ENCODE results near the gene CPE. TPM values are rescaled to one million over a fixed set of nuclear protein-coding genes. Genes with fewer than 3 reads are reported as not detected.

Gene CPE
- total RNA-seq, 1 experiment from 2014 or later: 53.6 TPM

GRCh38 chr4:165506849-165507248 is 128.0 kb downstream of the CPE start:
- no peak for DNase-seq (ENCODE audit: low read depth)

- DNase-seq (ENCODE audit: low read depth): no peak
Measured at GRCh38 chr4:165507381-165507780, 128.6 kb downstream of the CPE start.

- no peak for DNase-seq (ENCODE audit: low read depth)
Measured at GRCh38 chr4:165508372-165509120, 129.7 kb downstream of the CPE start.

GRCh38 chr4:165512424-165512823 is 133.6 kb downstream of the CPE start:
- DNase-seq (ENCODE audit: low read depth): no peak

GRCh38 chr4:165514739-165515138 is 135.9 kb downstream of the CPE start:
- no peak for DNase-seq (ENCODE audit: low read depth)

GRCh38 chr4:165515201-165515600 is 136.4 kb downstream of the CPE start:
- no peak for DNase-seq (ENCODE audit: low read depth)

- DNase-seq (ENCODE audit: low read depth): no peak
Measured at GRCh38 chr4:165516281-165516833, 137.5 kb downstream of the CPE start.

GRCh38 chr4:165517216-165517615 is 138.4 kb downstream of the CPE start:
- DNase-seq (ENCODE audit: low read depth): no peak

- no peak for DNase-seq (ENCODE audit: low read depth)
Measured at GRCh38 chr4:165518024-165518616, 139.3 kb downstream of the CPE start.

- no peak for DNase-seq (ENCODE audit: low read depth)
Measured at GRCh38 chr4:165518686-165519085, 139.9 kb downstream of the CPE start.

GRCh38 chr4:165519591-165519990 is 140.8 kb downstream of the CPE start:
- no peak for DNase-seq (ENCODE audit: low read depth)

- DNase-seq (ENCODE audit: low read depth): no peak
Measured at GRCh38 chr4:165520086-165520485, 141.3 kb downstream of the CPE start.

- DNase-seq (ENCODE audit: low read depth): no peak
Measured at GRCh38 chr4:165522050-165522449, 143.2 kb downstream of the CPE start.

- DNase-seq (ENCODE audit: low read depth): no peak
Measured at GRCh38 chr4:165524532-165525190, 145.9 kb downstream of the CPE start.

GRCh38 chr4:165532976-165533375 is 154.2 kb downstream of the CPE start:
- DNase-seq (ENCODE audit: low read depth): no peak

- peak; percentile 48 for DNase-seq (ENCODE audit: low read depth)
Measured at GRCh38 chr4:165537028-165537648, 158.3 kb downstream of the CPE start.

- DNase-seq (ENCODE audit: low read depth): no peak
Measured at GRCh38 chr4:165539801-165540200, 161.0 kb downstream of the CPE start.

GRCh38 chr4:165540206-165540830 is 161.5 kb downstream of the CPE start:
- DNase-seq (ENCODE audit: low read depth): no peak

GRCh38 chr4:165541851-165542459 is 163.1 kb downstream of the CPE start:
- no peak for DNase-seq (ENCODE audit: low read depth)

- no peak for DNase-seq (ENCODE audit: low read depth)
Measured at GRCh38 chr4:165542476-165542875, 163.7 kb downstream of the CPE start.
